RWPE1 (cell line): ENCODE data around the gene AGMO.

Experiments
- CTCF ChIA-PET: fragments of 350-600 bp; sonication (Branson Sonifier 250); formaldehyde crosslinking; extraction: SDS; loops from one replicate; lab custom pipeline; 2021; lab: Yijun Ruan, JAX
- POLR2A ChIA-PET: fragments of 400-600 bp; formaldehyde crosslinking; extraction: SDS; loops from one replicate; lab custom pipeline; 2020; ENCODE audit warnings: antibody characterized with exemption; ENCODE audit not compliant: low non-redundant PET; lab: Yijun Ruan, JAX
- DNase-seq: peaks from one replicate; pipeline ENCODE4 v3.0.0; 2012; ENCODE audit warnings: low spot score
- H3K27ac ChIP-seq: fragments of 450-650 bp; 2 replicates; pipeline ENCODE4 v1.5.1; 2017
- TF ChIP-seq, protein P1 (sequence below): fragments of 450-650 bp; conservative IDR thresholded peaks from 2 replicates; pipeline ENCODE4 v1.5.1; 2017; ENCODE audit warnings: low read depth, mild to moderate bottlenecking

The AGMO gene

GRCh38 chr7:15584575-15584974 lies 22.8 kb upstream of the AGMO start:
- no peak for DNase-seq
- H3K27ac ChIP-seq, result no peak overlapping the region
- CTCF ChIA-PET, result no interaction called here
- POLR2A ChIA-PET, result no interaction called here
- TF ChIP-seq, protein P1, sequence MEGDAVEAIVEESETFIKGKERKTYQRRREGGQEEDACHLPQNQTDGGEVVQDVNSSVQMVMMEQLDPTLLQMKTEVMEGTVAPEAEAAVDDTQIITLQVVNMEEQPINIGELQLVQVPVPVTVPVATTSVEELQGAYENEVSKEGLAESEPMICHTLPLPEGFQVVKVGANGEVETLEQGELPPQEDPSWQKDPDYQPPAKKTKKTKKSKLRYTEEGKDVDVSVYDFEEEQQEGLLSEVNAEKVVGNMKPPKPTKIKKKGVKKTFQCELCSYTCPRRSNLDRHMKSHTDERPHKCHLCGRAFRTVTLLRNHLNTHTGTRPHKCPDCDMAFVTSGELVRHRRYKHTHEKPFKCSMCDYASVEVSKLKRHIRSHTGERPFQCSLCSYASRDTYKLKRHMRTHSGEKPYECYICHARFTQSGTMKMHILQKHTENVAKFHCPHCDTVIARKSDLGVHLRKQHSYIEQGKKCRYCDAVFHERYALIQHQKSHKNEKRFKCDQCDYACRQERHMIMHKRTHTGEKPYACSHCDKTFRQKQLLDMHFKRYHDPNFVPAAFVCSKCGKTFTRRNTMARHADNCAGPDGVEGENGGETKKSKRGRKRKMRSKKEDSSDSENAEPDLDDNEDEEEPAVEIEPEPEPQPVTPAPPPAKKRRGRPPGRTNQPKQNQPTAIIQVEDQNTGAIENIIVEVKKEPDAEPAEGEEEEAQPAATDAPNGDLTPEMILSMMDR, result no peak

DNA sequence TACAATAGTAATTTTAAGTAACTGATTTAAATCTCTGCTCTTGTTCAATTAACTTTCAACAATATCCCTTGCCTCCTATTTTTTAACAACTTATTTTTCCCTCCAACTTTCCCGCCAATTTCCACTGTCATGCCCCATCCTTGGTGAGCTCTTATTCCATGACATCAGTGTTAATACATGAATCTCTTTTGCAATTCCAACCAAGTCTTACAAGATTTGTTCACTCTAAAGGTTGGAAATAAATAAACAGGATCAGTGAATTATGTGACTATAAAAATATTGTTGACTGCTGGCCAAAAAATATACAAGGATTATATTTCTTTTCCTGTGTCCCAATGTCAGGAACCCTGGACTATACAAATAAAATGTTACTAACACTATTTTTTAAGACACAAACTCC lies 21.0 kb upstream of the AGMO start:
- no peak overlapping the region for H3K27ac ChIP-seq
- DNase-seq, result no peak
- TF ChIP-seq, protein P1, result no peak
- CTCF ChIA-PET, result no interaction called here
- POLR2A ChIA-PET, result no interaction called here

DNA sequence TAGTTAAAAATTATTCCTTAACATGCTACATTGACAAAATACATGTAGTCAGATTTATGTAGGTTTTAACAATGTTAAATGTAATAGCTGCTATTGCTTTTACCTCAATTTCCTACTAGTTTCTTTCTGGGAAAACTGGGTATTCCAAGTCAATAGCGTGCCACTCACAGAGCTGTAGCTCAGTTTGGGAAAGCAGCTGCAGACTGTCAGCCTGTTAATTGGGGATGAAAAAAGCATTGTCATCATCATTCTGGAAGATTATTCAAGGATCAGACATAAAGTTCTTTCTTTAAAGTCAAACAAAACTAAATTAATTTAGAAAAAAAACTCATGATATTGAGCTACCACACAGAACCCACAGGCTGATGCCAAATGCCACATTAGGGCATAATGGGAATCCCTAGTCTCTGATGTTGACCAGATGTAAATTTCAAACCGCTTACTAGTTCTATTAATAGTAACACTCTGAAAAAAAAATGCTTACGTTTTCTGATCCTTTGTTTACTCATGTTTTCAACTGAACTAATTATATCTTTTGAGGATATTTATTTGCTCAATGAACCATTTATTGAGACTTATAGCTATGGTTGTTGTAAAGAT lies 19.6 kb upstream of the AGMO start:
- ChIA-PET POLR2A (no interaction called here), CTCF (no interaction called here)
- H3K27ac ChIP-seq, result no peak overlapping the region
- DNase-seq, result no peak
- TF ChIP-seq, protein P1, result no peak

GRCh38 chr7:15580604-15581351 lies 19.0 kb upstream of the AGMO start:
- CTCF ChIA-PET, result interaction anchor here (0.6 kb wide), 1 partner anchor 497 kb away, joined by 3 read pairs; no protein-coding TSS in a partner anchor

GRCh38 chr7:15577600-15577999 lies 15.8 kb upstream of the AGMO start:
- no peak for DNase-seq
- POLR2A ChIA-PET, result no interaction called here
- CTCF ChIA-PET, result no interaction called here
- H3K27ac ChIP-seq, result no peak overlapping the region
- TF ChIP-seq, protein P1, result no peak

More at GRCh38 chr7:15580604-15581351, 19.0 kb upstream of the AGMO start:
- H3K27ac ChIP-seq, result no peak overlapping the region
- TF ChIP-seq, protein P1, result no peak
- POLR2A ChIA-PET, result no interaction called here
- DNase-seq, result no peak

DNA sequence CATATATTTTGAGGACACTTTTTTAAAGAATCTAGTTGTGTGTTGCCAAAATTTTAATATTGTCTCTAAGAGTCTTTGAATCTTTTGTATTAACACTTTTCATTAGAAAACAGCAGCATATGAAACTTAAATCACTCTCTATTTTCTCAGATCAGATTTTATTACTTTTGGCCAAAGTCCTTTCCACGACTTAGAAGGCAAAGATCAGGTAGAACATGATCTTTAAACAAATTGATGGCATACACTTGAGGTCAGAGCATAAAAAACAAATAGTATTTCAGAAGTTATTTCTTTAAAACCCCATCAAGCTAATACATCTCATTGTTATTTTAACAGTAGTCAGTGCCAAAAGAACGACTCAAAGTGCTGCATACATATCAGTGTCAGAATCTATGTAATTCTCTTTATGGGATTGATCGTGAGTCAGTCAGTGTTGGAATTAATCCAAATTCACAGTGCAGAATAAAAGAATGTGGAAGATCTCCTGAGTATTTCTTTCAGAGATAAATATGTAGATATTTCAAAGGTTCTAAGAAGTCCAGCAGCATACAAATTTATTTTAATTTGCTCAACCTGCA lies 9.6 kb upstream of the AGMO start:
- peak; percentile 7 for DNase-seq
- POLR2A ChIA-PET, result no interaction called here
- H3K27ac ChIP-seq, result no peak overlapping the region
- TF ChIP-seq, protein P1, result no peak
- CTCF ChIA-PET, result no interaction called here
